Tibial nerve (tissue), 3 donors: ENCODE data around the gene IRS2.
A peak's percentile ranks its signal among the peaks of the same experiment; 100 is the strongest.

ENCODE experiments used
- CTCF ChIP-seq, 5 experiments: fragments of 200-600 bp in 3 of 5; fragments of 450-650 bp in 2 of 5; sonication (generic) in 3 of 5; IDR thresholded peaks; one replicate each; pipeline ENCODE4 v1.5.1; 2016 to 2019; ENCODE audit warnings: antibody characterized with exemption in 5 of 5, mild to moderate bottlenecking in 3 of 5, moderate library complexity in 2 of 5
- POLR2A ChIP-seq, 2 donors: fragments of 450-650 bp; IDR thresholded peaks; one replicate each; pipeline ENCODE4 v1.6.1; 2017; ENCODE audit warnings: antibody characterized with exemption in 2 of 2, mild to moderate bottlenecking in 2 of 2, moderate library complexity in 2 of 2

DNA sequence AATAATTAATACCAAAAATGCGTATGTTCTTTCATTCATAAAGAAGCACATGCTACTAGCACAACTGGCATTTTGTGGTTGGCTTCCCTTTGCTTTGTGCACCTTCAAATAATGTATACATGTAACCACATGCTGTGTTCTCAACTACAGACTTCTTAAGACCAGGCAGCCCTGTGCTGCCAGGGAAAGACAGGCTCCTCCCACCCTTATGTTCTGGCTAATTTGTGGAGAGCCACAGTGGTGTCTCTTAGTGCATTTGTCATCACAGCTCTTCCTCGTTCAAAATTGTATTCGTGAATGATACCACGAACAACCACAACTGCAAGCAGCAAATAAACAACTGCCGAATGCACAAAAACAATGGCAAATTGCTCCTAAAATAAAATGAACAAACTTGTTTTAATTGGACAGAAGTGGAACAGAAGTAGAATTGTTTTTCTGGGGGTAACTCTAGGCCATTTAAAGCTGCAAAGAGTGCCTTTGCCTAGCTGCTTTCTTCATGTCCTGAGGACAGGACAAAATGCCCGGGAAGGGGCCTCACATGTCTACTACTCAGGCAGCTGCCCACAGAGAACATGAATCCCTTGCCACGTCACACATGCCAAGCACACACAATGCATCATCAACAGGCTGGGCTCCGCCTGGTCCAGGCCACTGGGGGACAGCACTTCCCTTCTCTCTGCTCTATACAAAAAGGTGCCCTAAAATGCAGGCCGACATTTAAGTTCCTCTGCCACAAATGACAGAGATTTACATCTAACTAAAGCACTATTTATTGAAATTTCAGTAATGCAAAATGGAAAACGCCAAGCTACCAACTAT, 21.7 kb downstream of the IRS2 start:
- peak; percentile 3 to 16 (median 14) for TF ChIP-seq CTCF (IDR thresholded peaks at IDR 0.05)
- no peak for TF ChIP-seq POLR2A (IDR thresholded peaks at IDR 0.05)
